ENCODE data around the gene CABCOCO1.

DNA sequence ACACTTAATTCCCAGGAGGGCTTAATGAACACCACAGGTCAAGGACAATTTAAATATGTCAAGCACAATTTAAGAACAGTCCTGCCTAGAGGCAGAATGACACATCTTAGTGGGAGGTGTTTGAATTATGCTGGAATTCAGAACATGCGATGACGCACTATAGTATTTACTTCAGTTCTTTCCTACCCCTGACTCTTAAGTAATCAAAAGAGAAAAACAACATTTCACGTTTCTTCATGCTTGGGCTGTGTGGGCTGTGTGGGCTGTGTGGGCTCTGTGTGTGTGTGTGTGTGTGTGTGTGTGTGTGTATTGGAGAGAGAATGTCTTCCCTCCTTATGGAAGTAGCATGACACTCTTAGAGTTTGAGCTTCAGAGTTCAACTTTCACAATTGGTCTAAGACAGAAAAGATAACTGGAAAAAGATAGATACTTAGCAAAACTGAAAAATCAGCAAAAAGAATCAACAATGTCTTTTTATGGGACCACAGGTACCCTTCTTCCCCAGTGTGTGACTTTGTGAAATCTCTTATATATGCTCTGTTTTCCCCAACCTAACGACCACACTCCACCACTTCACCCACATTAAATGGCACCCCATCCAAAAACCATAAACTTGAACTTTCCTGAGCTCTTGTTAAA lies 33.7 kb upstream of the CABCOCO1 start:
- no peak for TF ChIP-seq EP300 (IDR thresholded peaks at IDR 0.05)
- TF ChIP-seq, protein P1, sequence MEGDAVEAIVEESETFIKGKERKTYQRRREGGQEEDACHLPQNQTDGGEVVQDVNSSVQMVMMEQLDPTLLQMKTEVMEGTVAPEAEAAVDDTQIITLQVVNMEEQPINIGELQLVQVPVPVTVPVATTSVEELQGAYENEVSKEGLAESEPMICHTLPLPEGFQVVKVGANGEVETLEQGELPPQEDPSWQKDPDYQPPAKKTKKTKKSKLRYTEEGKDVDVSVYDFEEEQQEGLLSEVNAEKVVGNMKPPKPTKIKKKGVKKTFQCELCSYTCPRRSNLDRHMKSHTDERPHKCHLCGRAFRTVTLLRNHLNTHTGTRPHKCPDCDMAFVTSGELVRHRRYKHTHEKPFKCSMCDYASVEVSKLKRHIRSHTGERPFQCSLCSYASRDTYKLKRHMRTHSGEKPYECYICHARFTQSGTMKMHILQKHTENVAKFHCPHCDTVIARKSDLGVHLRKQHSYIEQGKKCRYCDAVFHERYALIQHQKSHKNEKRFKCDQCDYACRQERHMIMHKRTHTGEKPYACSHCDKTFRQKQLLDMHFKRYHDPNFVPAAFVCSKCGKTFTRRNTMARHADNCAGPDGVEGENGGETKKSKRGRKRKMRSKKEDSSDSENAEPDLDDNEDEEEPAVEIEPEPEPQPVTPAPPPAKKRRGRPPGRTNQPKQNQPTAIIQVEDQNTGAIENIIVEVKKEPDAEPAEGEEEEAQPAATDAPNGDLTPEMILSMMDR (IDR thresholded peaks at IDR 0.05) = no peak
- TF ChIP-seq POLR2AphosphoS5 (IDR thresholded peaks at IDR 0.05) = no peak
- no peak for TF ChIP-seq POLR2A (IDR thresholded peaks at IDR 0.05)

All from sigmoid colon (tissue), 4 donors.